HG02798 (cell line): ENCODE measurements around the gene FBN2.
"Not testable (repeated sequence)": the region's sequence is repeated elsewhere in the genome, so short reads cannot be mapped to it uniquely, and the experiment has no call there.

Experiments used
- ATAC-seq: cut with Tn5 transposase; IDR thresholded peaks from one replicate; pipeline ENCODE4 v1.9.1; 2021; ENCODE audit warnings: mild to moderate bottlenecking; ENCODE audit not compliant: unreplicated experiment, poor library complexity

Gene FBN2

DNA sequence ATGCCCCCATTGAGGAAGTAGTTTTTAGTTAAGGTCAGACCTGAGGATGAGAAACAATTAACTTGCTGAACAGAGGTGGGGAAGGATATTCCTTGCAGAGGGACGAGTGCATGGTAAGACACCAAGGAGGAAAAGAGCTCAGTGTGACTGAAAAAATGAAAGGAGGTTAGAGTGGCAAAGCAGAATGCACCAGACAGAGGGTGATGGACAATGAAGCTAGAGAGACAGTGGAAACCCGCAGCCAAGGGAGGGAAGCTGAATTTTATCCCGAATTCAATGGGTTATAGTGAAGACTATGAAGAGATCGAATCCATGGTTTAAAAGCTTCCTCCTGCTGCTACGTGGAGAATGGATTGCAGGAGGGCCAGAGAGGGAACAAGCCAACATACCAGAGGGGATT lies 206.8 kb downstream of the FBN2 start:
- ATAC-seq, result no peak

DNA sequence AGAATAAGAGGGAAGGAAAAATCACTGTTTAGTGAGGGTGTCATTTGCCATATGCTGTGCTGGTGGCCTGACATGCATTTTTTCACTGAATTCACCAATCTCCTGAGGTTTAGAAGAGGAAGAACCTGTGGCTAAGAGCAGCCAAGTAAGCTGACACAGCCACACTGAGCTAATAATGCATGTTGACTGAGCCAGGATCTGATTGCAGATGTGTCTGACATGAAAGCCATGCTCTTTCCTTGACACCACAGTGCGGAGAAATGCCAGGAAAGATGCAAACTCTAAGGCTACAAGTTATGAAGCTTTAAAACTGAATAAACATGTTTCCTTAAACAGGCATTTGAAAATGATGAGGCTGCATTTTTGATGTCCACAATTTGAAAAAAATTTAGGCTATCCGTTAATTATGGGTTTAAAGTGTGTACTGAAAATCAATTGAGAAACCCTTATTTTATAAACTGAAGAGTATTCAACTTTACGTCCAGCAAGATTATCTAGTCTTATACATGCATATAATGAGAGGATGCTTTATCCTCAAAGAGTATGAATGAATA lies 208.6 kb downstream of the FBN2 start:
- ATAC-seq, result no peak

DNA sequence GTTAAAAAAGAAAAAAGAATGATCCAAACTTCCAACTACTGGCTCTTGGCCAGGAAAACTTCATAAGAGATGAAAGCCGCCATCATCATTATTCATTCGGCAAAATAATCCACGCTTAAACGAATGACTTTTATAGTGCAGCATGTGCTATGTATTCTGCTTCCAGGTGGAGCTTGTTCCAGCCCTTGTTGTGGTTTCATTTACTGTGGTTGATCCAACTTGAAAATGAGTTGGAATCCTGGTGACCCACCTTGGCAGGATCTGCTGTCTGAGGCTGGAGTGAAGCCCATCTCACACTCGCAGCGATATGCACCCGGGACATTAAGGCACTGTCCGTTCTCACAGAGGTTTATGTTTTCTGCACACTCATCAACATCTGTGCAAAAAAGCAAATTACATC lies 209.6 kb downstream of the FBN2 start:
- ATAC-seq, result no peak

DNA sequence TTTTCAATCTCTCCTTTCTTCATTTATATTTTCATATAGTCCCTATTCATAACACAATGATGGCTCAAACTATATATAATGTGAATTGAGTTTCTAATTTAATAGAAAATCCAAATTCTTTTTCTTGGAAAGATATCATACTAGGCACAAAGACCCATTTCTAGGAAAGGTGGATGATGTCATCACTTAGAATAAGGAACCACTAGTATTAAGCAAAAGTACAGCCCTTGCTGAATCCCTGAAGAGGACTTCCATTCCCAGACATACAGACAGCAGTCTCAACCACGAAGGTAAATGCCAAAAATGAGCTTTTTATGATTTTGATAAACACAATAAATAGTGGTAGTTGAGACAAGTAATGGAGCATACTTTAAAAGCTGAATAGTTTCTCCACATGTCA lies 210.0 kb downstream of the FBN2 start:
- ATAC-seq, result no peak

DNA sequence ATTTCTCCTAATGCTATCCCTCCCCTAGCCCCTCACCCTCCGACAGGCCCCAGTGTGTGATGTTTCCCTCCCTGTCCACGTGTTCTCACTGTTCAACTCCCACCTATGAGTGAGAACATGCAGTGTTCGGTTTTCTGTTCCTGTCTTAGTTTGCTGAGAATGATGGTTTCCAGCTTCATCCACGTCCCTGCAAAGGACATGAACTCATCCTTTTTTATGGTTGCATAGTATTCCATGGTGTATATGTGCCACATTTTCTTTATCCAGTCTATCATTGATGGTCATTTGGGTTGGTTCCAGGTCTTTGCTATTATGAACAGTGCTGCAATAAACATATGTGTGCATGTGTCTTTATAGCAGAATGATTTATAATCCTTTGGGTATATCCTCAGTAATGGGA lies 216.6 kb downstream of the FBN2 start:
- ATAC-seq, result not testable (repeated sequence)

DNA sequence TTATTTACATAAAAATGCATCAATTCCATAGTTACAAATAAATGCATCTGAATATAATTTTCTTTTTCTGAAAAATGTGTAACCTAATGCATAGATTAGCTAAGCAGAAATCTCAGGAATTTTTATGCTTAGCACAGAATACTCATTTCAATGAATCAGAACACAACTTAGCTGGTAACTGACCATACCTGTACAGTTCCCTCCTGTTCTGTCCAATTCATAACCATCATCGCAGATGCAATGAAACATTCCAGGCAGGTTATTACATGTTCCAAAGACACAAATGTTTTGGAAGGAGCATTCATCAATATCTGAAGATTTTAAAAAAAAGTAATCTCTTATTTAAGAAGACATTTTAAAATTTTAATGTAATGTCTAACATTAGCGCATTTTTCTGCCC lies 219.4 kb downstream of the FBN2 start:
- ATAC-seq, result no peak

DNA sequence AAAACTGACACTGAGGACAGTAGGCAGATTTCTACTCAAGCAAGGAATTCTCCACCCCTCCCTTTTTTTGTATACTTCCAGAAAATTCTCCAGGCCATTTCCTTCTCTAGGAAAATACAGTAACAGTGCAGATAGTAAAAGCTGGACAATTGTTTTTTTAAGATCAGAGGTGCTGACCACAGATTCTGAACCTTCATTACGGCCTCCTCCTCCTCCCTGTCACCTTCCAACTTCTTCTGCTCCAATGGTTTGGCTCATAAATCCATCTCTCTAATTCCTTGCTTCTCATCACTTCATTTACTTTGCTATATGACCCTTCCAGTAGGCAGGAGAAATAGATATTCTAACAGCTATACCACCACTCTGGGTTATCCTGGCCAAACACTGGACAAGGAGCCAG lies 220.6 kb downstream of the FBN2 start:
- ATAC-seq, result no peak

DNA sequence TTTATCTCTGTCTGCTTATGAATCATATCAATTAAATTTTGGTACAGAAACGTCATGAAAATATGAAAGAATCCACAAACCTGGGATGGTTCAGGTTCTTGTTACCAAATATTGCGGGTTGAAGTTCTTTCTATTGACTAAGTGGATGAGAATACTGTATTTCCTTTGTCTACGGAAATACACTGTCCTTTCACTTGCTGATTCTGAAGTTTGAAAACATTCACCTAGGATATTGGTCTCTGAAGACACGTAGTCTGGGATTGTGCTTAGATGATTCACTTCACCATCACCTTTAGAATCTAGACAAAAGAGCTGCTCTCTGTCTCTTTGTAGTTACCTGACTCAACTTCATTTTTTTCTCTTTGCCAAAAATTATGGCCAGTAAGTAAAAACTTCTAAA lies 222.4 kb downstream of the FBN2 start:
- no peak for ATAC-seq

DNA sequence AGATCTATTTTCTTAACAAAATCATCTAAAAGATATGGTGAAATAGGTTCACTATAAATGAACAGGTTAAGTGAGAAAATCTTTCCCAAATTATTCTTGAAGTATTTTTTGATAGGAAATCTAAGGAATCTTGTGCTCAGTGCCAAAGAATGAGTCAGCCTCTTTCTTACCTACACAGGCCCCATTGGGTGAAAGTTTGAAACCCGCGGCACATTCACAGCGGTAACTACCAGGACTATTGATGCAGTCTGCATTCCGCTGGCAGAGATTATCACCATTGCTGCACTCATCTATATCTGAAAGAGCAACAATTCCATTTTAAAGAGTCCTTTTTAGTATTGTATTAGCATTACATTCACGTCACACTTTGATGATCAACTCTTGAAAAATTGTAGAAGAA lies 232.7 kb downstream of the FBN2 start:
- ATAC-seq, result no peak

DNA sequence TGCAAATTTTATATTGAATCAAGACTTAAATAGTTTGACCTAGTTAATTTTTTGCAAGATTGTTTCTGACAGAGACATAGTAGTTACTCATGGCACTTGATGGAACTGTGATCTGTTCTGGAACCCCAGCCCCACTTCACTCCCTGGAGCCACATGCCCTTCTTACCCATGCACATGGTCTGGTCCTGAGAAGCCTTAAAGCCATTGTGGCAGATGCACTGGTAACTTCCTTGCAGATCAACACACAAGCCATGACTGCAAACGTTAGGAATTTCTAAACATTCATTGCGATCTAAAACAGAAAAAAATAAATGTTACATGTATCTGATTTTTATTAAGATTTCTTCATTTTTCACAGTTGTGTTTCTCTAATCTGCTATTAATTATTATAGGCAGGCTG lies 233.3 kb downstream of the FBN2 start:
- no peak for ATAC-seq

DNA sequence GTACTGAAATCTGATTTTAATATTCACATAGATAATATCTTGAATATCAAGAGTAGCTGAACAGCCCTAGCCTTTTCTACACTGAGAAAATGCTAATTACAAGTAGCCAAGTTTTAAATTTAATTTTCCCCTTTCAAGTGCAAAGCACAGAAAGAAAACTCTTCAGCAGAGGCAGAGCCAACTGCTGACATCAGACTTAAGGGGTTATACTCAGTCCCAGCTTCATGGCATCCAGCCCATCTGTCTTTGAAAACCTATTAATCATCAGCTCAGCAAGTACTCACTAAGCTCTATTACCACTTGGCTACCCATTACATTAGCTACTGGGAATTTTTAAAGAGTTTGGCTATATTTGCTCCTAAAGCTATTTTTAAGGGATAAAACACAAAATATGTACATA lies 234.0 kb downstream of the FBN2 start:
- no peak for ATAC-seq

DNA sequence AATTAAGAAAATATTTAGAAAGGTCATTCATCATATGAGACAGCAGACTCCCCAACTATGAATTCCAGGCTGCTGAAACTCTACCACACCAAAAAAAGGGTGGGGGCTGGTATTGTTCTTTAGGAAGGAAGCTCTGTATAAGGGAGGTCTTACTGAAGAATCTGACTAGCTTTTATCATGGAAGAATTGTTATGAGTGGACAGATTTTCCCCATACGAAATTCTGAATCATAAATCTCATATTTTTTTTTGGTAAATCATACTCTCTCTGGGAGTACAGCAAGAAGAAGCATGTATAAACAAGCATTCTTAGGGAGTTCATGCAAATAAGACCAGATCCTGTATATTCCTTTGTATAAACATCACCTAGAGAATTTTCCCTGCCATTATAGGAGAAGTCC lies 234.5 kb downstream of the FBN2 start:
- no peak for ATAC-seq

DNA sequence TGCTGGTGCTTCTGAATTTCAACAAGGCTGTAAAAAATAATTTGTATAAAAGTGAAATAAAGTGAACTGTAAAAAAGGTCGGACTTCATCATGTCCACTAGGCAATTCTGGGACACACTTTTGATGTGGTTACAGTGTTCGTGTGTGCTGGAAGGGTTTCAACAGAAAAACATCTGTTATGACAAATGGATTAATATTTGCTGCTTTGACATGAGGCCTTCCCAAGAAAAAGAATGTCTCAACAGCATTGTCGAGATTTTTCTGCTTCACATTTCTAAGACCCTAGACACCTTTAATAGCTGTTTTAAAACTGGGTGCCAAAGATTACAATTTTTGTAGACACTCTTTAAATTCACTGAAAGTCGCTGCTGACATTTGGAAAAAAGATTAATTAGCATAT lies 237.9 kb downstream of the FBN2 start:
- ATAC-seq, result no peak

DNA sequence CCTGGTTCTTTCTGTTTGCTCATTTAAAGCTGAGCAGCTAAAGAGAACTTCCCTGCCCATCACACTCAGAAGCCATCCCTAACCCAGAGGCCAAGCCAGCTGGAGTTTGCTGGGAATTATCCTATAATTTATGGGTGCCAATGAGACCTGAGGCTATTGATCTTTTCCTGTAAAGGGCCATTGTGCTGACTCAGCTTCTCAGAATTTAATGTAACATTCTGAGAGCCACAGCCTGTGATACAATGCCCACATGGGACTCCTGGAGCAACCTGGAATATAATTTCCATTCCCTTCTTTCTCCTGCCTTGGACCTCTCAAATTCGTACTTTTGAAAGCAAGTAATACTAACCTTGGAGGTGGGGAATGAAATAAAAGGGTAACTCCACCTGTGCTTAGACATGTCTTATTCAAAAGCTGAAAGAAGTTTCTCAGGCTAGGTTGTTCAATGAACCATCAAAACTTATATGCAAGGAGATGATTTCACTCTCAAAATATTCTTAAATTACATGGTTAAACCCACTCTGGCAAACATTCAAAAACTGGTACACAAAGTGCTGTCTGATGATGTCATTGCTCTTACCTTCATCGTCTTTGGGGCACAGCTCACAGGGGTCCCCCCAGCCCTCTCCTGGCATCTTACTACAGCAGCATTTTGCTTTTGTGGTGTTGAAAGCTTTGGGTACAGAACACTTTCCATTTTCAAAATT lies 247.7 kb downstream of the FBN2 start:
- no peak for ATAC-seq

DNA sequence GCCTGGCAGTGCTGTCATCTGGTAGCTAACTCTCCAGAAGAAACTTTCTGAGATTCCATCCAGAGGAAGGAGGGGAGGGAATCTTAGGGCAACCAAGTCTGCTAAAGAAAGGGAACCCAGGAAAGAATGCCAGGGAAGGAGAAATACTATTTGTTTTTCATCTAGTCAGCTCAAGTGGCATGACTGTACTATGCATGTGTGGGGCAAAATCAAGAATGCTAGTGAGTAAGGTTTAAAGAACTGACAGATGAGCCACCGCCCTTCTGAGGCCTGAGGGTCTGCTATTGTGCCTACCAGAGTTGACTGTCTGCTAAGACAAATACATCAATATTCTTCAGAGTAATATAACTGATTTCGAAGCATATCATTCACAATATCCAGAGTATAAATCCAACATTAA lies 250.3 kb downstream of the FBN2 start:
- ATAC-seq, result no peak

DNA sequence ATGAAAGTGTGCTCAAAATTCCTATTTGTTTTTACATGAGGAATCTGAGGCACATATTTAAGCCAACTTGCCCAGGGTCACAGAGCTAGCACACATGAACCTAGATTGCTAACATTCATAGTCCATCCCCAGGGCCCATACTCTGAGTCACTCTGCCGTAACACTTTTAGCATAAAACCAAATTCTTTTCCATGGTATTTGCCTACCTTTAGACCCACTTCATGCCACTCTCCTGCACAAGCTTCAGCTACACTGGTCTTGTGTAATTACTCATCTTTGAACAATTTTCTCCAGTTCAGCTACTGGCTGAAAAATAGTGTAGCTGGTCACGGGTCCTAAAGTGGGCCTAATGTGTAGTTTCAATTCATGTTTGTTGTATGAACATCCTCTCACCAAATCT lies 253.8 kb downstream of the FBN2 start:
- no peak for ATAC-seq

DNA sequence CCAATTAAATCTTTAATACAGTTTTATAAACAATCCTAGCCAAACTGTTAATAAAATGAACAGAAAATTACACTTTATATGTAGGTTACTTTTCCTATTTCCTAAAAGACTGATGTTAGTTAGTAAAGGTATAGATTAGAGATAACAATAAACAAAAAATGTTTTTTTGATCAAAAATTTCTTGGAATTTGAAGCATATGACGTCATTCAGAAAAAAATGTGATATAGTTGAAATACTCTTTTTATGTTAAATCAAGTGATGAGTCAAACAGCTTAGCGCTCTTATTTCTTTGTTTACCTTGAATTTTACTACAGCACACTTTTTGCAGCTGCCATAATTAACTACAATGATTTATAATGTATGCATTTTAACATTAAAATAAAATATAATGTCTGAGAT lies 258.7 kb downstream of the FBN2 start:
- ATAC-seq, result no peak

DNA sequence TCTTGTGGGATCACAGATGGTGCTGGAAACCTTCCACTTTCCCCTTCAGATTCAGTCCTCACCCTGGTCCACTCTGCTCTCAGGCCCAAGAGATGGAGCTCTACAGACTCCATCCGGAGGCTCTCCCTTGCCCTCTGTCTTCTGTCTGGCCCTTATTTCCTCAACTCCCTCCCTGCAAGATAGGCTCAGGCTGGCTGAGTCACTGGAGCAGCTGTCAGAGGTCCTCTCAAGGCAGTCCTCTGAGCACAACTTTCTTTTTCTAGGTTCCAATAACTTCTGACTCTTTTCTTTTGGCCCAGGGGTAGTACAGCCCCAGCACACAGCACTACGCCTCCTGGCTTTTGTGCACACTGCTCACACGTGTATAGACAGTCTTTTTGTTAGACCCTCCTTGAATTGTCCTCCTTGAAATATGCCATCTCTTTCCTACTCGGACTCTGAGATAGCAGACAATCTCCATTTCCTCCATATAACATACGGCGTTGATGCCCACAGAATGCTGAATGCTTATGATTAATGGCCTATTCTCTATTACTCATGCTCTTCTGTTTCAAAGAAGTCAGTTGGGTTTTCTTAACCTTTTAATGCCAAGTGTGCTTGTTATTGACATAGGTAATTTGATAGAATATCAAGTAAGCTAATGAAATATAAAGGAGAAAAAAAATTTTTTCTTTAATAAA lies 261.4 kb downstream of the FBN2 start:
- ATAC-seq, result no peak

DNA sequence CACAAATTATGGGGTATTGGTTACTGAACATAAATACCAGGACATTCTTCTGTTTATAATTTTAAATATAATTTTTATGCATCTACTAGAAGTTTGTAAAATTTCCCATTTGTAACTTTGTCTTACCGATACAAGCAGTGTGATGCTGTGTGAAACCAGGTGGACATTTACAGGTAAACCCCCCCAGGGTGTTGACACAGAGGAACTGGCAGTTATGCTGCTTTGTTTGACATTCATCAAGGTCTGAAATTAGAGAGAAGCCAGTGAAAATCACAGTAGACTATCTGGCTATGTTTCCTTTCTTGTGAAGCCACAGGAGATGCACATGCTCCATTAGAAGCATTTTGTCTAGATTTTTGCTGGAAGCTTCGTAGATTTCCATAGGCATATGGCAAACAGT lies 263.6 kb downstream of the FBN2 start:
- ATAC-seq, result no peak

DNA sequence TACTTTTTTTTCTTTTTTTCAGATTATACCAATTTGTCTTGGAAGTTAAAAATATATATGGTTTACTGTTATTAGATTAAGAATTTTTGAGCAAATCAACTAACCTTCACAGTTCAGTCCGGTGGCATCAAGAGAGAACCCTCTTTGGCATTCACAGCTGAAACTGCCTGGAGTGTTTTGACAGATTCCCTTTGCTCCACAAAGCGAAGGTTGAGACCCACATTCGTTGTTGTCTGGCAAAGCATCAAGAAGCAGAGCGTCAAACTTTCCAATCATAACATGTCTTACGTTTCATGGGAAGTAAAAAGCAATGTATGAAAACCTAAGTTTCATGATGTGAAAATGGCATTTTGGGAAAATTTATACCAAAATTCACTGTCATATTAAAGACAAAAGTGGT lies 264.3 kb downstream of the FBN2 start:
- ATAC-seq, result no peak

DNA sequence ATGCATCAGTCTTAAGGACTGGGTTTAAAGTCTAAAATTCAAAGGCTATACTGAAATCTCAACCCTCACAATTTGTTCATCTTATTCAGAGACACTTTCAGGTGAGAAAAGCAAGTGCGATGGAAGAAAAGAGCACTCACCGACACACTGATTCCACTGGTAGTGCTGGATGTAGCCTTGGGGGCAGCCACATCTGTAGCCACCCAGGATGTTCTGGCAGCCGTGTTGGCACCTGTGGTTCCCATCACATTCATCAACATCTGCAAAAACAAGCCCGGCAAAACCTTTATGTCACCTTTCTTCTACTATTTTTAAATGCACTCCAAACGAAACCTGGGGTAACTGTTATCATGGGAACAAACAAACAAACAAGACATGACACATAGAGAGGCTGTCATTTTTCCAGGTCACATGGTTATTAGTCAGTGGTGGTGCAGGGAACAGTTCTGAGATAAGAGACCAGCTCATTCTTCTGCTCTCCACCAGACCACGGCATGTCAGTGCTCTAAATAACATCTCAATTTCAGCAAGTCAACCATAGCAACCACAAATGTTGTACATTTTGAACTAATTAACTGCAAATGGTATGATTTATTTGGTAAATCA lies 266.1 kb downstream of the FBN2 start:
- no peak for ATAC-seq

DNA sequence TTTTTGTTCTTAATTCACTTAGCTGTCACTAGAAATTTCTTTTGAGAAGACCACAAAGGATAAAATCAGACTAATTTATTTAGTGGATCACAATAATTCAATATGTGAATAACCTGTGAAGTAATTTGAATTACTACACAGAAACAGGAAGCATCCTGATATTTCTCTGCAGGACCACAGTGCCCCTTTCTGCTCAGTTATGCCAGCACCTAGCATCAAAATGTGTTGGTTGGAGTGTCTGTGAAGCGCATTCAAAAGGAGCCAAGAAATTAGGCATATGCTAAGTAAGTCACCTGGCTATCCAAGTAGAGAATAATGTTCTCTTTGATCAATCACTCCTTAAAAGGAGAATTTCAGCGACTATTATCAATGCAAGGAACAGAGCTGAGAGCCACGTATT lies 267.0 kb downstream of the FBN2 start:
- ATAC-seq, result no peak
